Measurements from ENCODE around the gene FAM149A.

DNA sequence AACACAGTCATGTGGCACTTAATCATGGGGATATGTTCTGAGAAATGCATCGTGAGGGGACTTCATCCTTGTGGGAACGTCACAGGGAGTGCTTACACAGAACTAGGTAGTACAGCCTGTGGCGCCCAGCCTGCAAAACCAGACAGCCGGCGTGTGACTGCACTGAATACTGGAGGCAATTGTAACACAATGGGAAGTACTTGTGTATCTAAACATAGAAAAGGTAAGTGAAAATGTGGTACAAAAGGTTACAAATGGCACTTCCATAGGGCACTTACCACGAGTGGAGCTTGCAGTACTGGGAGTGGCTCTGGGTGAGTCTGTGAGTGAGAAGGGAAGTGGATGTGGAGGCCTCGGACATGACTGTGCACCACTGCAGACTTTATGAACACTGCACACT is 30.3 kb upstream of the FAM149A start:
- no peak for TF ChIP-seq CTCF (IDR thresholded peaks at IDR 0.05; ENCODE audit: low read depth, low read length, missing input control)
- no peak for TF ChIP-seq GABPA (IDR thresholded peaks at IDR 0.05 in 1 of 2, conservative IDR thresholded peaks at IDR 0.05 in 1 of 2)
- no peak for TF ChIP-seq RXRA (IDR thresholded peaks at IDR 0.05)

Data from liver (tissue), 3 donors.